CD4-positive, alpha-beta T cell treated with Interleukin-1 beta for 1 hour (primary cell): ENCODE measurements around the gene LMBRD2.

Experiments
- DNase-seq, 2 donors: peaks; one replicate each; pipeline ENCODE4 v3.0.0-alpha.2; 2020 to 2022

LMBRD2 gene

GRCh38 chr5:36096486-36096885 lies 55.2 kb downstream of the LMBRD2 start:
- DNase-seq, result no peak

- no peak for DNase-seq
These were observed 61.7 kb downstream of the LMBRD2 start for GRCh38 chr5:36089989-36090388.

- DNase-seq, result peak in 1 of 2 donors; percentile 37
These were observed 72.4 kb downstream of the LMBRD2 start for GRCh38 chr5:36079200-36079781.

GRCh38 chr5:36078430-36078829 lies 73.3 kb downstream of the LMBRD2 start:
- no peak for DNase-seq

GRCh38 chr5:36073595-36074216 lies 78.0 kb downstream of the LMBRD2 start:
- no peak for DNase-seq

- DNase-seq, result no peak
These were observed 80.8 kb downstream of the LMBRD2 start for GRCh38 chr5:36070687-36071571.

- DNase-seq, result no peak
These were observed 82.9 kb downstream of the LMBRD2 start for GRCh38 chr5:36068751-36069281.

- DNase-seq, result no peak
These were observed 85.0 kb downstream of the LMBRD2 start, which contains the start of gene UGT3A2 for GRCh38 chr5:36066540-36067210. Gene UGT3A2 (minus strand): TSS chr5:36066882. CDS start chr5:36066789, 93 bp downstream.

GRCh38 chr5:36066001-36066539 lies 85.6 kb downstream of the LMBRD2 start:
- DNase-seq, result no peak

- DNase-seq, result no peak
These were observed 91.2 kb downstream of the LMBRD2 start for GRCh38 chr5:36060420-36060887.

- no peak for DNase-seq
These were observed 91.9 kb downstream of the LMBRD2 start for GRCh38 chr5:36059571-36060419.

- DNase-seq, result no peak
These were observed 92.9 kb downstream of the LMBRD2 start for GRCh38 chr5:36058776-36059175.

GRCh38 chr5:36057386-36057785 lies 94.3 kb downstream of the LMBRD2 start:
- no peak for DNase-seq

GRCh38 chr5:36056422-36056821 lies 95.3 kb downstream of the LMBRD2 start:
- DNase-seq, result no peak

GRCh38 chr5:36055984-36056383 lies 95.7 kb downstream of the LMBRD2 start:
- DNase-seq, result no peak

GRCh38 chr5:36054647-36055046 lies 97.0 kb downstream of the LMBRD2 start:
- DNase-seq, result no peak

GRCh38 chr5:36052538-36052937 lies 99.1 kb downstream of the LMBRD2 start:
- no peak for DNase-seq

- DNase-seq, result no peak
These were observed 101.7 kb downstream of the LMBRD2 start for GRCh38 chr5:36049949-36050348.
